NCI-H345 treated with DMSO at 0.1 percent for 48 hours (cell line): ENCODE results near the gene NTN3.

Source experiments
- DNase-seq: peaks from one replicate; lab custom pipeline; 2025; ENCODE audit not compliant: unreplicated experiment; lab: John Stamatoyannopoulos, UW

NTN3 gene

GRCh38 chr16:2512735-2513404 lies 41.8 kb downstream of the NTN3 start:
- DNase-seq, result peak; percentile 17

GRCh38 chr16:2513405-2514332 lies 42.6 kb downstream of the NTN3 start, which contains the start of gene ATP6V0C:
ATP6V0C (plus strand) TSS chr16:2513952; CDS start chr16:2514104, 152 bp downstream.
- peak; percentile 85 for DNase-seq

- no peak for DNase-seq
Observed at GRCh38 chr16:2514333-2515179, 43.5 kb downstream of the NTN3 start.

- no peak for DNase-seq
Observed at GRCh38 chr16:2515180-2515851, 44.2 kb downstream of the NTN3 start.

DNA sequence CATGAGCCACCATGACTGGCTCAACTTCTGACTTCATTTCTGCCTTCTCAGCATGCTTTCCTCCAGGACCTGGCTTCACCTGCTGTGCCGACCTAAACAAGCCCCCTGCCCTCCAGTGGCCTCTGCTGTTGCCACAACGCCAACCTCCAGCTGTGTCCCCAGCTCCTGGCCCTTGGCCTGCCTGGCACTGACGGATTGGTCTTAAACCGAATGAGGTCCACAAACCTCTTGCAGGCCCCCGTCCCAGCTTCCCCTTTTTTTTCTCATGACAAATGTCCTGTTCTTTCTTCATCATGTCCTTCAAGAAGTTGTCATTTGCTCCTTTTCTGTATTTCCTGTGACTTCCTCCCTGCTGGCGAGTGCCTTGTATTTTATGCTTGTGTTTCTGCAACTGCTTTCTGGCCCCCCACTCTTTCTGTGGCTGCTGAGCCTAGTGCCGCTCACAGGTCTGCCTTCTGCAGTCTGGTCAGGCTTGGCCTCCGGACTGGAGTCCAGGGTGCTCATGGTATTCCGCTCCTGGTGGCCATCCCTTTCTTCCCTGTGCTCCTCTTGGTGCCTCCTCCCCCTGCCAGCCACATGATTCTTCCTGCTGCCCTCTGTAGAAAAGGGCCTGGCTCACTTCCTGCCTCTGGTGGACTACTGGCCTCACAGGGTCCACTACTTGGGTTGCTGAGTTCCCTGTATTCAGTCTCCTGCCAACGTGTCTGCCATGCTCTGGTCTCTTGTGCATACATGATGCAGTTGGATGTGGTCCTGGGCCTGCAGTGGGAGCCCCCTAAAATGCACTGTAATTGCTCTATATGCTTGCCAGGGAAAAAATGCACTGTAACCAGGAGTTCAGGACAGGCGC lies 45.5 kb downstream of the NTN3 start:
- DNase-seq, result no peak

- DNase-seq, result no peak
Observed at GRCh38 chr16:2517954-2518605, 47.0 kb downstream of the NTN3 start.

- DNase-seq, result no peak
Observed at GRCh38 chr16:2518823-2519710, 48.0 kb downstream of the NTN3 start.

GRCh38 chr16:2519711-2520080 lies 48.6 kb downstream of the NTN3 start:
- DNase-seq, result no peak

- DNase-seq, result peak; percentile 78
Observed at GRCh38 chr16:2520097-2520783, 49.1 kb downstream of the NTN3 start, which contains the start of gene AMDHD2. AMDHD2 (plus strand) TSS chr16:2520371; CDS start chr16:2520459, 88 bp downstream.

- DNase-seq, result no peak
Observed at GRCh38 chr16:2520784-2521531, 49.9 kb downstream of the NTN3 start.
